ENCODE results near the gene EXOC3L2. TPM values are rescaled to one million over a fixed set of nuclear protein-coding genes. Genes with fewer than 3 reads are reported as not detected.

The EXOC3L2 gene
- total RNA-seq, 1 experiment from 2014 or later, result 0.61 TPM

DNA sequence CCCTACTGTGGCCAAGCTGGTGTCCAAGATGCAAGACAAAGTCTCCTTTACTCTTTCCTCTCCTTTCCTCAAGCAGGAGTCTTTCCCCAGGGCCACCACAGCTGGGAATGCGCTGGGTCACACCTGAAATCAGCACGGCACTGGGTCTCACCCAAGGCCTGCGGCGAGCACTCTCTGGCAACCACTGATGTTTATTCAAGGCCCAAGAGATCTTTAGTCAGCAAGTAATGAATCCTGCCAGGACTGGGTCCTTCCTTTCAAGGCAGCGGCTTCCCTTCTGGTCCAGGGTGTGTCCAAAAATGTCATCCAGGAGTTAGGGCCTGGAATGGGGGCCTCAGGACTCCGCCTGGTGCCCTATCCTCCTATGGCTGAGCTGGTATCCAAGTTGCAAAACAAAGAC lies 42.6 kb downstream of the EXOC3L2 start:
- Histone ChIP-seq H3K14ac (ENCODE audit: insufficient read depth, low read length) (no peak overlapping the region), H3K27me3 (ENCODE audit: insufficient read depth, low read length) (no peaks in the 10 kb centered on the region), H2BK20ac (ENCODE audit: low read depth, low read length, poor library complexity, severe bottlenecking) (no peak overlapping the region), H3K9me3 (ENCODE audit: control insufficient read depth, low read depth, low read length) (no peaks in the 10 kb centered on the region), H2BK12ac (ENCODE audit: insufficient read length, low read depth, low read length) (no peak overlapping the region), H3K23ac (ENCODE audit: insufficient read length, low read depth, low read length) (no peak overlapping the region), H4K20me1 (ENCODE audit: control insufficient read depth, insufficient read depth, insufficient read length) (no peaks in the 10 kb centered on the region), H3K23me2 (ENCODE audit: insufficient read length, low read depth, low read length, poor library complexity, severe bottlenecking) (no peaks in the 10 kb centered on the region), H4K5ac (ENCODE audit: insufficient read length, low read depth, low read length) (no peak overlapping the region), H2BK15ac (ENCODE audit: low read depth, low read length) (no peak overlapping the region), H3K79me1 (ENCODE audit: insufficient read depth, low read depth, low read length, poor library complexity, severe bottlenecking) (no peaks in the 10 kb centered on the region), H3K27ac (ENCODE audit: insufficient read length, low read depth, low read length) (no peak overlapping the region), H3K4me2 (ENCODE audit: insufficient read depth, insufficient read length, low read length) (no peak overlapping the region), H2BK5ac (ENCODE audit: insufficient read length, low read length) (no peak overlapping the region), H3K79me2 (ENCODE audit: insufficient read depth, low read length) (no peaks in the 10 kb centered on the region), H2AK5ac (ENCODE audit: insufficient read length, low read length) (no peak overlapping the region), H4K8ac (replicated peaks; ENCODE audit: insufficient read length, low read depth, low read length) (peak overlapping the region; percentile 67), H3K4ac (ENCODE audit: low read depth, low read length) (peak overlapping the region; percentile 39; the same call in 1 of the 2 replicates), H2AFZ (ENCODE audit: low read length) (no peak overlapping the region), H2BK120ac (ENCODE audit: low read depth, low read length, poor library complexity, severe bottlenecking) (no peak overlapping the region), H4K91ac (ENCODE audit: insufficient read length, low read depth, low read length) (no peak overlapping the region), H3K56ac (ENCODE audit: insufficient read length, low read depth, low read length) (no peak overlapping the region), H3K18ac (ENCODE audit: insufficient read length, low read depth, low read length) (no peak overlapping the region), H3K4me1 (ENCODE audit: insufficient read depth, low read length) (no peaks in the 10 kb centered on the region), H3K9ac (ENCODE audit: extremely low read depth, insufficient read length, low read length) (no peak overlapping the region), H3T11ph (ENCODE audit: low read length) (no peak overlapping the region)
- no peak for DNase-seq
- no peaks in the 10 kb centered on the region for H3K9me3 Mint-ChIP-seq
- H3K27me3 Mint-ChIP-seq (ENCODE audit: low read depth), result peaks cover 32% of the 10 kb centered on the region
- no CpG with 5 or more reads among the region's 6 CpGs for WGBS (ENCODE audit: extremely low coverage, insufficient read length, low lambda C conversion rate)
- no peaks in the 10 kb centered on the region for H3K36me3 Mint-ChIP-seq (ENCODE audit: insufficient read depth in 1 of 3, low read depth in 3 of 3)
- 0 out of 4 replicates have a peak, but pooled peaks cover 0 to 2% of the 10 kb centered on the region in 2 experiments for H3K4me1 Mint-ChIP-seq
- H3K27ac Mint-ChIP-seq, result no peak overlapping the region
- TF ChIP-seq, protein P1, sequence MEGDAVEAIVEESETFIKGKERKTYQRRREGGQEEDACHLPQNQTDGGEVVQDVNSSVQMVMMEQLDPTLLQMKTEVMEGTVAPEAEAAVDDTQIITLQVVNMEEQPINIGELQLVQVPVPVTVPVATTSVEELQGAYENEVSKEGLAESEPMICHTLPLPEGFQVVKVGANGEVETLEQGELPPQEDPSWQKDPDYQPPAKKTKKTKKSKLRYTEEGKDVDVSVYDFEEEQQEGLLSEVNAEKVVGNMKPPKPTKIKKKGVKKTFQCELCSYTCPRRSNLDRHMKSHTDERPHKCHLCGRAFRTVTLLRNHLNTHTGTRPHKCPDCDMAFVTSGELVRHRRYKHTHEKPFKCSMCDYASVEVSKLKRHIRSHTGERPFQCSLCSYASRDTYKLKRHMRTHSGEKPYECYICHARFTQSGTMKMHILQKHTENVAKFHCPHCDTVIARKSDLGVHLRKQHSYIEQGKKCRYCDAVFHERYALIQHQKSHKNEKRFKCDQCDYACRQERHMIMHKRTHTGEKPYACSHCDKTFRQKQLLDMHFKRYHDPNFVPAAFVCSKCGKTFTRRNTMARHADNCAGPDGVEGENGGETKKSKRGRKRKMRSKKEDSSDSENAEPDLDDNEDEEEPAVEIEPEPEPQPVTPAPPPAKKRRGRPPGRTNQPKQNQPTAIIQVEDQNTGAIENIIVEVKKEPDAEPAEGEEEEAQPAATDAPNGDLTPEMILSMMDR (conservative IDR thresholded peaks at IDR 0.05), result no peak
- no peak overlapping the region for H3K4me3 Mint-ChIP-seq

Measured in H9 (cell line).